K562 (cell line): ENCODE measurements around the gene DNMT3A. TPM values are rescaled to one million over a fixed set of nuclear protein-coding genes. Genes with fewer than 3 reads are reported as not detected.
A peak's percentile ranks its signal among the peaks of the same experiment; 100 is the strongest.

Experiments
- ATAC-seq: fragments of 200-7000 bp; cut with Tn5 transposase; 3 replicates; pipeline ENCODE4 v1.9.1; 2020; ENCODE audit warnings: moderate library complexity
- BruUV-seq: library from RNA; stranded (reverse); fragments of 400-500 nt; replicated peaks from 2 replicates; lab custom pipeline; 2021; lab: Mats Ljungman, UMichigan
- CTCF ChIA-PET: fragments of 300-600 bp; formaldehyde crosslinking; extraction: SDS; loops from one replicate; lab custom pipeline; 2021; ENCODE audit warnings: low intra/inter-chr PET ratio; lab: Yijun Ruan, JAX
- POLR2A ChIA-PET: fragments of 300-600, 350-650 bp; sonication (Branson Sonifier 250); formaldehyde crosslinking; extraction: SDS; loops from one replicate; lab custom pipeline; 2021; ENCODE audit warnings: antibody characterized with exemption, inconsistent platforms; lab: Yijun Ruan, JAX
- DNase-seq, 4 experiments: peaks; one replicate each; pipeline versions ENCODE4 v3.0.0 to v3.0.0-alpha.2; 2011 to 2018; ENCODE audit warnings: low spot score in 3 of 4, mixed read lengths in 3 of 4; ENCODE audit errors: extremely low read depth in 1 of 4
- FAIRE-seq: peaks from 2 replicates; lab custom pipeline; 2011; peaks lifted over from hg19 to GRCh38; lab: Jason Lieb, UNC
- H2AFZ ChIP-seq: 2 replicates; pipeline ENCODE4 v1.6.0; 2011; ENCODE audit warnings: low read depth, low read length, control low read depth, inconsistent platforms
- H3K27ac ChIP-seq: fragments of 200-600 bp; 3 replicates; pipeline ENCODE4 v1.8.0; 2011; ENCODE audit warnings: low read depth, mild to moderate bottlenecking, control low read depth, inconsistent platforms, low read length, moderate library complexity, mixed read lengths; ENCODE audit errors: extremely low read depth
- H3K27me3 ChIP-seq, 2 experiments: fragments of 300-600 bp in 1 of 2; 2 replicates in 1 of 2; 3 replicates in 1 of 2; pipeline versions ENCODE4 v1.6.0 to v1.8.0; 2011; ENCODE audit warnings: inconsistent platforms in 2 of 2, low read length in 2 of 2, mild to moderate bottlenecking in 1 of 2, mixed read lengths in 1 of 2, moderate library complexity in 1 of 2; ENCODE audit not compliant: control insufficient read depth in 2 of 2, insufficient read depth in 2 of 2
- H3K36me3 ChIP-seq: fragments of 300-600 bp; 3 replicates; pipeline ENCODE4 v1.8.0; 2011; ENCODE audit warnings: mild to moderate bottlenecking, low read length, inconsistent platforms; ENCODE audit not compliant: control insufficient read depth, insufficient read depth
- H3K4me1 ChIP-seq, 2 experiments: fragments of 200-600 bp in 1 of 2; replicated peaks in 1 of 2; 2 replicates in 1 of 2; 3 replicates in 1 of 2; pipeline versions ENCODE4 v1.5.1 to v1.8.0; 2011; ENCODE audit warnings: inconsistent platforms in 2 of 2, low read length in 2 of 2, mild to moderate bottlenecking in 1 of 2, mixed read lengths in 1 of 2, moderate library complexity in 1 of 2; ENCODE audit not compliant: control insufficient read depth in 2 of 2, insufficient read depth in 2 of 2
- H3K4me2 ChIP-seq: 2 replicates; pipeline ENCODE4 v1.6.1; 2011; ENCODE audit warnings: low read length, control low read depth, inconsistent platforms, mixed read lengths; ENCODE audit not compliant: insufficient read depth
- H3K4me3 ChIP-seq: fragments of 200-600 bp; sonication (generic), shearing (Covaris generic); 2 replicates; pipeline ENCODE4 v1.5.1; 2016; ENCODE audit warnings: control low read depth, inconsistent platforms
- H3K79me2 ChIP-seq: fragments of 200-600 bp; 3 replicates; pipeline ENCODE4 v1.8.0; 2011; ENCODE audit warnings: low read length, inconsistent platforms; ENCODE audit not compliant: control insufficient read depth, insufficient read depth
- H3K9ac ChIP-seq, 2 experiments: 2 replicates each; pipeline versions ENCODE4 v1.6.0 to v1.6.1; 2011; ENCODE audit warnings: low read depth in 2 of 2, low read length in 2 of 2, control low read depth in 1 of 2, inconsistent platforms in 1 of 2, mild to moderate bottlenecking in 1 of 2, mixed read lengths in 1 of 2; ENCODE audit not compliant: insufficient read depth in 1 of 2
- H3K9me1 ChIP-seq: one replicate; pipeline ENCODE4 v1.6.0; 2011; ENCODE audit warnings: inconsistent platforms, mild to moderate bottlenecking, low read length, moderate library complexity; ENCODE audit not compliant: control insufficient read depth, insufficient read depth
- H3K9me3 ChIP-seq: replicated peaks from 2 replicates; pipeline ENCODE4 v1.5.1; 2011; ENCODE audit warnings: low read depth, low read length, inconsistent platforms; ENCODE audit not compliant: control insufficient read depth, insufficient read depth
- H4K20me1 ChIP-seq: replicated peaks from 2 replicates; pipeline ENCODE4 v1.6.1; 2011; ENCODE audit warnings: low read length, inconsistent platforms, mixed read lengths; ENCODE audit not compliant: control insufficient read depth, insufficient read depth
- GABPB2 ChIP-seq: fragments of 250-450 bp; sonication (Bioruptor Pico); conservative IDR thresholded peaks from 2 replicates; pipeline ENCODE4 v1.5.1; 2021; ENCODE audit warnings: mild to moderate bottlenecking
- RBM17 ChIP-seq: fragments of 200-400 bp; formaldehyde crosslinking; IDR thresholded peaks from 2 replicates; pipeline ENCODE4 v1.6.1; 2017; ENCODE audit warnings: low read depth, mild to moderate bottlenecking, low read length, borderline replicate concordance
- WGBS: fragments of 100-300 bp; shearing (Covaris generic); methylation state at CpG from one replicate; pipeline ENCODE4 v1.1.6; 2016; ENCODE audit warnings: low coverage, mixed read lengths; ENCODE audit not compliant: insufficient coverage; ENCODE audit errors: missing lambda C conversion rate; 5-methylcytosine and 5-hydroxymethylcytosine counted together
- in situ Hi-C: fragments of 300-500 bp; cut with MboI; formaldehyde crosslinking; loops from 4 replicates; pipeline ENCODE4 v1.15.0; 2018; ENCODE audit warnings: inconsistent platforms, mixed read lengths
- intact Hi-C: fragments of 100-400 bp; cut with micrococcal nuclease; formaldehyde crosslinking; loops from 2 replicates; pipeline ENCODE4 v1.14.2; 2022
- polyA plus RNA-seq, 8 experiments: library from polyadenylated mRNA; depleted of rRNA in 4 of 8; stranded (reverse) in 5 of 8; unstranded in 3 of 8; fragments of >200 nt; fragmentation: Nextera tagmentation in 2 of 8; fragmentation: Illumina TruSeq in 1 of 8; extraction: Ambion mirVana in 2 of 8; extraction: Trizol in 1 of 8; gene quantifications; 2 replicates each; pipeline versions ENCODE4 v1.2.1 to v1.2.3, GENCODE V29; 2011 to 2014; ENCODE audit warnings: inconsistent platforms in 1 of 8, missing spikeins in 1 of 8
- total RNA-seq, 7 experiments: library from RNA; depleted of rRNA in 6 of 7; stranded (reverse); fragments of >200 nt in 6 of 7; fragmentation: Illumina TruSeq in 2 of 7; extraction: Trizol in 2 of 7; gene quantifications; 2 replicates each; pipeline versions ENCODE4 v1.2.1 to v1.2.3, GENCODE V29; 2011 to 2021; ENCODE audit warnings: low replicate concordance in 1 of 7
- TF ChIP-seq, protein P1 (sequence below): IDR thresholded peaks from 2 replicates; pipeline ENCODE4 v1.6.1; 2016; ENCODE audit warnings: missing genetic modification characterization, missing compliant biosample characterization

Gene DNMT3A
- total and polyA plus RNA-seq, 9 of the 15 experiments (the other 6 are each of a cell fraction or from before 2014, with no cell fraction given), result 3.0 to 16.0 (median 6.1) TPM

GRCh38 chr2:25188405-25188804 is 153.3 kb downstream of the DNMT3A start:
- Histone ChIP-seq H3K27me3 (peaks cover 14 to 34% of the 10 kb centered on the region in 2 experiments), H3K36me3 (no peaks in the 10 kb centered on the region), H3K79me2 (no peaks in the 10 kb centered on the region), H3K9ac (no peak overlapping the region), H3K9me1 (no peaks in the 10 kb centered on the region), H4K20me1 (no peaks in the 10 kb centered on the region), H3K4me2 (no peak overlapping the region), H3K9me3 (no peaks in the 10 kb centered on the region), H2AFZ (no peak overlapping the region), H3K4me3 (no peak overlapping the region), H3K4me1 (no peaks in the 10 kb centered on the region; a peak in 1 of 5 replicates), H3K27ac (no peak overlapping the region)
- in situ Hi-C loops, result no loop called here
- no peak for ATAC-seq
- no peak for DNase-seq
- intact Hi-C loops, result no loop called here
- no TSS peak for BruUV-seq
- CTCF ChIA-PET, result no interaction called here
- TF ChIP-seq GABPB2 (CRISPR knock-in tag) (no peak), RBM17 (no peak)
- TF ChIP-seq, protein P1, sequence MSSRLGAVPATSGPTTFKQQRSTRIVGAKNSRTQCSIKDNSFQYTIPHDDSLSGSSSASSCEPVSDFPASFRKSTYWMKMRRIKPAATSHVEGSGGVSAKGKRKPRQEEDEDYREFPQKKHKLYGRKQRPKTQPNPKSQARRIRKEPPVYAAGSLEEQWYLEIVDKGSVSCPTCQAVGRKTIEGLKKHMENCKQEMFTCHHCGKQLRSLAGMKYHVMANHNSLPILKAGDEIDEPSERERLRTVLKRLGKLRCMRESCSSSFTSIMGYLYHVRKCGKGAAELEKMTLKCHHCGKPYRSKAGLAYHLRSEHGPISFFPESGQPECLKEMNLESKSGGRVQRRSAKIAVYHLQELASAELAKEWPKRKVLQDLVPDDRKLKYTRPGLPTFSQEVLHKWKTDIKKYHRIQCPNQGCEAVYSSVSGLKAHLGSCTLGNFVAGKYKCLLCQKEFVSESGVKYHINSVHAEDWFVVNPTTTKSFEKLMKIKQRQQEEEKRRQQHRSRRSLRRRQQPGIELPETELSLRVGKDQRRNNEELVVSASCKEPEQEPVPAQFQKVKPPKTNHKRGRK (tag), result peak; percentile 81
- 2% methylated on average over 4 of the region's 4 CpGs for WGBS
- FAIRE-seq, result no peak
- POLR2A ChIA-PET, result no interaction called here
